ENCODE measurements around the gene CAMK1.
A peak's percentile ranks its signal among the peaks of the same experiment; 100 is the strongest.

Gene CAMK1

GRCh38 chr3:9716801-9717555, 52.8 kb downstream of the CAMK1 start:
- TF ChIP-seq CTCF (IDR thresholded peaks at IDR 0.05; ENCODE audit: insufficient read depth, low read length, poor library complexity, severe bottlenecking), result no peak

GRCh38 chr3:9715764-9716437, 53.8 kb downstream of the CAMK1 start:
- Histone ChIP-seq H3K36me3 (ENCODE audit: control insufficient read depth, insufficient read depth, low read length) (no peaks in the 10 kb centered on the region), H3K27me3 (replicated peaks; ENCODE audit: control insufficient read depth, insufficient read depth, low read length) (no peaks in the 10 kb centered on the region; the same call in none of the 2 replicates), H3K4me3 (replicated peaks; ENCODE audit: low read depth, low read length) (no peak overlapping the region)
- DNase-seq (ENCODE audit: extremely low read depth, insufficient read length), result no peak
- peak; percentile 26 for TF ChIP-seq CTCF (IDR thresholded peaks at IDR 0.05; ENCODE audit: insufficient read depth, low read length, poor library complexity, severe bottlenecking)

More at GRCh38 chr3:9716801-9717555, 52.8 kb downstream of the CAMK1 start:
- no peak overlapping the region for H3K4me3 ChIP-seq (replicated peaks; ENCODE audit: low read depth, low read length)
- no peaks in the 10 kb centered on the region for H3K36me3 ChIP-seq (ENCODE audit: control insufficient read depth, insufficient read depth, low read length)
- no peak for DNase-seq (ENCODE audit: extremely low read depth, insufficient read length)
- no peaks in the 10 kb centered on the region; the same call in none of the 2 replicates for H3K27me3 ChIP-seq (replicated peaks; ENCODE audit: control insufficient read depth, insufficient read depth, low read length)

- no peak for TF ChIP-seq CTCF (IDR thresholded peaks at IDR 0.05; ENCODE audit: insufficient read depth, low read length, poor library complexity, severe bottlenecking)
- no peak overlapping the region for H3K4me3 ChIP-seq (replicated peaks; ENCODE audit: low read depth, low read length)
- no peaks in the 10 kb centered on the region for H3K36me3 ChIP-seq (ENCODE audit: control insufficient read depth, insufficient read depth, low read length)
- DNase-seq (ENCODE audit: extremely low read depth, insufficient read length), result no peak
- no peaks in the 10 kb centered on the region; the same call in none of the 2 replicates for H3K27me3 ChIP-seq (replicated peaks; ENCODE audit: control insufficient read depth, insufficient read depth, low read length)
These were observed 54.6 kb downstream of the CAMK1 start for GRCh38 chr3:9715136-9715535.

- DNase-seq (ENCODE audit: extremely low read depth, insufficient read length), result no peak
- Histone ChIP-seq H3K36me3 (ENCODE audit: control insufficient read depth, insufficient read depth, low read length) (no peaks in the 10 kb centered on the region), H3K27me3 (replicated peaks; ENCODE audit: control insufficient read depth, insufficient read depth, low read length) (no peaks in the 10 kb centered on the region; the same call in none of the 2 replicates), H3K4me3 (replicated peaks; ENCODE audit: low read depth, low read length) (no peak overlapping the region)
- TF ChIP-seq CTCF (IDR thresholded peaks at IDR 0.05; ENCODE audit: insufficient read depth, low read length, poor library complexity, severe bottlenecking), result no peak
These were observed 56.6 kb downstream of the CAMK1 start for GRCh38 chr3:9713142-9713541.

GRCh38 chr3:9712415-9712814, 57.3 kb downstream of the CAMK1 start:
- Histone ChIP-seq H3K36me3 (ENCODE audit: control insufficient read depth, insufficient read depth, low read length) (no peaks in the 10 kb centered on the region), H3K4me3 (replicated peaks; ENCODE audit: low read depth, low read length) (no peak overlapping the region), H3K27me3 (replicated peaks; ENCODE audit: control insufficient read depth, insufficient read depth, low read length) (no peaks in the 10 kb centered on the region; the same call in none of the 2 replicates)
- TF ChIP-seq CTCF (IDR thresholded peaks at IDR 0.05; ENCODE audit: insufficient read depth, low read length, poor library complexity, severe bottlenecking), result no peak
- DNase-seq (ENCODE audit: extremely low read depth, insufficient read length), result no peak
